Measurements from ENCODE around the gene CCDC187. TPM values are rescaled to one million over a fixed set of nuclear protein-coding genes. Genes with fewer than 3 reads are reported as not detected.

Gene CCDC187
- polyA plus RNA-seq, 1 donor = 0.06 TPM

GRCh38 chr9:136284951-136285350 lies 18.9 kb downstream of the CCDC187 start:
- DNase-seq (ENCODE audit: low read depth) = no peak

- no peak for DNase-seq (ENCODE audit: low read depth)
Measured at GRCh38 chr9:136284311-136284710, 19.6 kb downstream of the CCDC187 start.

- no peak for DNase-seq (ENCODE audit: low read depth)
Measured at GRCh38 chr9:136283291-136284235, 20.3 kb downstream of the CCDC187 start.

- DNase-seq (ENCODE audit: low read depth) = no peak
Measured at GRCh38 chr9:136282272-136282861, 21.5 kb downstream of the CCDC187 start.

- DNase-seq (ENCODE audit: low read depth) = no peak
Measured at GRCh38 chr9:136281421-136282271, 22.2 kb downstream of the CCDC187 start.

- no peak for DNase-seq (ENCODE audit: low read depth)
Measured at GRCh38 chr9:136280535-136281315, 23.2 kb downstream of the CCDC187 start.

GRCh38 chr9:136279471-136279870 lies 24.4 kb downstream of the CCDC187 start:
- no peak for DNase-seq (ENCODE audit: low read depth)

- no peak for DNase-seq (ENCODE audit: low read depth)
Measured at GRCh38 chr9:136278894-136279293, 25.0 kb downstream of the CCDC187 start.

GRCh38 chr9:136278221-136278620 lies 25.7 kb downstream of the CCDC187 start:
- DNase-seq (ENCODE audit: low read depth) = no peak

GRCh38 chr9:136277746-136278145 lies 26.1 kb downstream of the CCDC187 start:
- DNase-seq (ENCODE audit: low read depth) = no peak

GRCh38 chr9:136276716-136277115 lies 27.2 kb downstream of the CCDC187 start:
- no peak for DNase-seq (ENCODE audit: low read depth)

GRCh38 chr9:136275655-136276429 lies 28.1 kb downstream of the CCDC187 start:
- no peak for DNase-seq (ENCODE audit: low read depth)

GRCh38 chr9:136274786-136275654 lies 28.9 kb downstream of the CCDC187 start:
- no peak for DNase-seq (ENCODE audit: low read depth)

GRCh38 chr9:136273921-136274785 lies 29.7 kb downstream of the CCDC187 start:
- DNase-seq (ENCODE audit: low read depth) = no peak

- DNase-seq (ENCODE audit: low read depth) = no peak
Measured at GRCh38 chr9:136273244-136273865, 30.5 kb downstream of the CCDC187 start.

GRCh38 chr9:136270173-136270705 lies 33.7 kb downstream of the CCDC187 start:
- DNase-seq (ENCODE audit: low read depth) = no peak

- DNase-seq (ENCODE audit: low read depth) = no peak
Measured at GRCh38 chr9:136268735-136269134, 35.2 kb downstream of the CCDC187 start.

- DNase-seq (ENCODE audit: low read depth) = no peak
Measured at GRCh38 chr9:136268318-136268717, 35.6 kb downstream of the CCDC187 start.
